Activated CD4-positive, alpha-beta memory T cell treated with anti-CD3 and anti-CD28 coated beads for 36 hours (primary cell): ENCODE results near the gene THTPA. TPM values are rescaled to one million over a fixed set of nuclear protein-coding genes. Genes with fewer than 3 reads are reported as not detected.
"Not testable (repeated sequence)": the region's sequence is repeated elsewhere in the genome, so short reads cannot be mapped to it uniquely, and the experiment has no call there.

ENCODE experiments used
- CTCF ChIA-PET: fragments of 350-600 bp; sonication (Branson Sonifier 250); formaldehyde crosslinking; loops from one replicate; lab custom pipeline; 2021; ENCODE audit warnings: antibody characterized with exemption, inconsistent platforms; lab: Charles Lee
- POLR2A ChIA-PET: fragments of 350-600 bp; sonication (Branson Sonifier 250); formaldehyde crosslinking; loops from one replicate; lab custom pipeline; 2021; ENCODE audit warnings: antibody characterized with exemption; lab: Charles Lee
- DNase-seq: peaks from one replicate; pipeline ENCODE4 v3.0.0-alpha.2; 2020
- H3K27ac Mint-ChIP-seq: one replicate; pipeline ENCODE4 v1.8.0; 2021; ENCODE audit warnings: mixed read lengths
- H3K27me3 Mint-ChIP-seq: one replicate; pipeline ENCODE4 v1.8.0; 2021; ENCODE audit warnings: mixed read lengths
- H3K36me3 Mint-ChIP-seq: one replicate; pipeline ENCODE4 v1.8.0; 2021; ENCODE audit warnings: mixed read lengths
- H3K4me1 Mint-ChIP-seq: one replicate; pipeline ENCODE4 v1.8.0; 2021; ENCODE audit warnings: low read depth, mixed read lengths
- H3K4me3 Mint-ChIP-seq: one replicate; pipeline ENCODE4 v1.8.0; 2021; ENCODE audit warnings: mild to moderate bottlenecking, mixed read lengths
- H3K9me3 Mint-ChIP-seq: one replicate; pipeline ENCODE4 v1.8.0; 2021; ENCODE audit warnings: mixed read lengths
- intact Hi-C: fragments of 100-400 bp; cut with micrococcal nuclease; formaldehyde crosslinking; loops from one replicate; pipeline ENCODE4 v1.15.1; 2023
- total RNA-seq, 2 experiments: library from RNA; stranded (reverse); gene quantifications; one replicate each; pipeline ENCODE4 v1.2.3, GENCODE V29; 2021

The THTPA gene
- total RNA-seq, 2 experiments from 2014 or later: 7.7 to 8.2 TPM

DNA sequence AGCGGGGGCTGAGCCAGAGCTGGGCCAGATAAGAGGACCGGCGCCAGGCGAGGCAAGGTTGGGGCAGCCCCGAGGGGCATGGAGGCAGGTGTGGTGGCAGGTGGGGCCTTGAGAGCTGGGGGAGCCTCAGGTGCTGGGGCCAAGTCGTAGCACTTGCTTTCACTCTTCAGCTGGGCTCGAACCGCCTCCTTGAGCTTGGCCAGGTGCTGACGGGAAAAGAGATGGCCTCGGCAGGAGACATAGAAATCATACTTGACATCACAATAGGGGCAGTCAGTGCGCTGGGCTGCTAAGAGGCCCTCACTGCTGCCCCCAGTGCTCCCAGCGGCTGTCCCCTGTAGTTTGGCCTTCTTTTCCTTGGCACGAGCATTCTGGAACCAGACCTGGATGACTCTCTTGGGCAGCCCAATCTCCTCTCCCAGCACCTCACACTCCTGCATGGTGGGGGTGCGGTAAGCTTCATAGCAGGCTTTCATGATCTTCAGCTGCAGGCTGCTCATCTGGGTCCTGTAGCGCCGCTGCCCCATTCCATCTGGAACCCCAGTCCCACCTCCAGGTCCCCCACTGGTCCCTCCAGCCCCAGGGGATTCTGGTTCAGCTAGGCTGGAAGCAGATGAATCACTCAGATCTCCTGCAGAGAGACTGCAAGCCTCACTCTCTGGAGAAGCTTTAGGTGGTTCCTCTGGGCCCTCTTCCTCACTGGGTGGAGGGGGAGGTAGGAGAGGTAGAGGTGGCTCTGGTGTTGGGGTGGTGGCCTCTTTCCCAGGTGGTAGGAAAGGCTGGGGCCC, 32.6 kb upstream of the THTPA start:
- no peaks in the 10 kb centered on the region for H3K4me1 Mint-ChIP-seq
- intact Hi-C loops: no loop called here
- no peaks in the 10 kb centered on the region for H3K9me3 Mint-ChIP-seq
- no peaks in the 10 kb centered on the region for H3K36me3 Mint-ChIP-seq
- ChIA-PET CTCF (no interaction called here), POLR2A (no interaction called here)
- H3K4me3 Mint-ChIP-seq: no peak overlapping the region
- H3K27ac Mint-ChIP-seq: no peak overlapping the region
- H3K27me3 Mint-ChIP-seq: no peaks in the 10 kb centered on the region
- DNase-seq: no peak

DNA sequence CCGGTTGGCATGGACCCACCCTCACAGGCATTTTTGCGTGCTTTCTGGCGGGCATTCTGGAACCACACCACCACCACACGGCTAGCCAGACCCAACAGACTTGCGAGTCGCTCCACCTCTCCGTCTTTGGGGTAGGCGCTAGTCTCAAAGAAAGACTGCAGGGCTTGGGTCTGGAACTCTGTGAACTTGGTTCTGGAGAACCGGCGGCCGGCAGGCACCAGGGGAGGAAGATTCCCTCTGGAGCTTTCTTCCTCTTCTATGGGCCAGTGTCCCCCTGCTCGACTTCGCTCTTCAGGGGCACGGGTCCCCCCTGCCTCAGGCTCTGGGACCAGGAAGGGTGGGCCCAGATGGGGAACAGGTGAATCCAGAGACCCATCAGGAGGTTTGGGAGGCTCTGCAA, 31.1 kb upstream of the THTPA start:
- Mint-ChIP-seq H3K4me3 (no peak overlapping the region), H3K27ac (no peak overlapping the region), H3K36me3 (no peaks in the 10 kb centered on the region), H3K4me1 (no peaks in the 10 kb centered on the region), H3K9me3 (no peaks in the 10 kb centered on the region), H3K27me3 (no peaks in the 10 kb centered on the region)
- CTCF ChIA-PET: no interaction called here
- POLR2A ChIA-PET: no interaction called here
- intact Hi-C loops: no loop called here
- no peak for DNase-seq

DNA sequence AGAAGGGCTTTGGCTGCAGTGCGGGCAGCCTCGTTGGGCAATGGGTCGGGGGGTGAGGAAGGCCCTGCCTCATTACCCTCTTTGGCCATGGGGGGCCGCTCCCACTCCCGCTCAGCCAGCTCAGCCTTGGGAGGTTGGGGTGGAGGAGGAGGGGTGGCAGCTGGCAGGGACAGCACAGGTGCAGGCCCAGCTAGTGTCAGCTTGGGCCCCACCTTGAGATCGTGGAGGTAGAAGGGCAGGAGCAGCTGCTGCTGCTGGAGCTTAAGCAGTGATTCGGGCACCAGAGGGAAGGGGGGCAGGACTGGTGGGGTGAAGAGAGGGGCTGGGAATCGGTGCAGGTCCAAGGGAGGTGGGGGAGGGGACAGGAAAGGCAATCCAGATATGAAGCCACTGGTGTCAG, 30.5 kb upstream of the THTPA start:
- Mint-ChIP-seq H3K27ac (no peak overlapping the region), H3K36me3 (no peaks in the 10 kb centered on the region)
- POLR2A ChIA-PET: no interaction called here

DNA sequence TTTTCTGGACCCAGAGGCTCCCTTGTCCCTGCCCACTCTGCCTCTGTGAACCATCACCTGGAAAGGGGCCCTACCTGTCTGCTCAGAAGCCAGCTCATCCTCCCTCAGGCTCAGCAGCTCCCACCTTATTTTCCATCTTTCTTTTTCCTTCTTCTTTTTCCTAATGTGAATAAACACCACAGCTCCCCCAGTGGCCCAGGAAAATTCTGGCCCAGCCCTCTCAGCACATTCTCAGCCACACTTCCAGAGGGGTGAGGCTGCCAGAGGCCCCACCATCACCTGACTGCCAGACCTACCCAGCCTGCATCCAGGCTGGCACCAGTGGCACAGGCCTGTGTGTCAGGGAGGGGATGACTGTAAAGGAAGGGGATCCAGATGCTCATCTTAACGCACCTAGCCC, 27.5 kb upstream of the THTPA start:
- POLR2A ChIA-PET: no interaction called here
- intact Hi-C loops: no loop called here
- CTCF ChIA-PET: interaction anchor here (0.6 to 2.1 kb wide), 3 partner anchors 10 to 32 kb away, joined by 3 to 14 read pairs (median 3); no protein-coding TSS in a partner anchor
- no peaks in the 10 kb centered on the region for H3K27me3 Mint-ChIP-seq
- H3K9me3 Mint-ChIP-seq: no peaks in the 10 kb centered on the region
- H3K36me3 Mint-ChIP-seq: no peaks in the 10 kb centered on the region
- no peak overlapping the region for H3K4me3 Mint-ChIP-seq
- no peak overlapping the region for H3K27ac Mint-ChIP-seq
- DNase-seq: no peak
- no peaks in the 10 kb centered on the region for H3K4me1 Mint-ChIP-seq

More for the DNA sequence above, 30.5 kb upstream of the THTPA start:
- H3K4me3 Mint-ChIP-seq: no peak overlapping the region
- CTCF ChIA-PET: interaction anchor here (1.0 kb wide), 1 partner anchor 31 kb away, joined by 3 read pairs; no protein-coding TSS in a partner anchor
- no peaks in the 10 kb centered on the region for H3K27me3 Mint-ChIP-seq
- DNase-seq: no peak
- H3K4me1 Mint-ChIP-seq: no peaks in the 10 kb centered on the region
- intact Hi-C loops: no loop called here
- H3K9me3 Mint-ChIP-seq: no peaks in the 10 kb centered on the region

DNA sequence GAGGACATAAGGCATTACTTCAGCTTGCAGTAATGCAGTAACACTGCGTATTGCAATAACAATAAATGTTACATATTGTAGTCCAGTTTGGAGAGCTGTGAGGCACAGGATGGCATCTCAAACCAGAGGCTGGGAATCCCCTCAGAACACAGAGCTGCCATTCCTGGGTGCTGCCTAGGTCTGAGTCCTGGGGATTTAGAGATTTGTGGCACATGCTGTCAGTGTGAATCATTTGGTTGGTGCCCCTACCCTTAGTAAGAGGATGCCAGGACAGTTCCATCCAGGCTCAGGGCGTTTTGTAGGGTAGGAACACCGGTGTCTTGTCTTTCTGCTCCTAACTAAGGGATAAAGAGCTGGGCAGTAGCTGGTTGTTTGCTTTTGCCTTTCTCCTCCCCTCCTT, 27.1 kb upstream of the THTPA start:
- Mint-ChIP-seq H3K4me3 (no peak overlapping the region), H3K9me3 (no peaks in the 10 kb centered on the region), H3K36me3 (no peaks in the 10 kb centered on the region), H3K27me3 (no peaks in the 10 kb centered on the region), H3K4me1 (no peaks in the 10 kb centered on the region), H3K27ac (no peak overlapping the region)
- intact Hi-C loops: no loop called here
- CTCF ChIA-PET: interaction anchor here (1.1 to 2.1 kb wide), 3 partner anchors 10 to 32 kb away, joined by 3 to 14 read pairs (median 3); no protein-coding TSS in a partner anchor
- DNase-seq: no peak
- POLR2A ChIA-PET: no interaction called here

DNA sequence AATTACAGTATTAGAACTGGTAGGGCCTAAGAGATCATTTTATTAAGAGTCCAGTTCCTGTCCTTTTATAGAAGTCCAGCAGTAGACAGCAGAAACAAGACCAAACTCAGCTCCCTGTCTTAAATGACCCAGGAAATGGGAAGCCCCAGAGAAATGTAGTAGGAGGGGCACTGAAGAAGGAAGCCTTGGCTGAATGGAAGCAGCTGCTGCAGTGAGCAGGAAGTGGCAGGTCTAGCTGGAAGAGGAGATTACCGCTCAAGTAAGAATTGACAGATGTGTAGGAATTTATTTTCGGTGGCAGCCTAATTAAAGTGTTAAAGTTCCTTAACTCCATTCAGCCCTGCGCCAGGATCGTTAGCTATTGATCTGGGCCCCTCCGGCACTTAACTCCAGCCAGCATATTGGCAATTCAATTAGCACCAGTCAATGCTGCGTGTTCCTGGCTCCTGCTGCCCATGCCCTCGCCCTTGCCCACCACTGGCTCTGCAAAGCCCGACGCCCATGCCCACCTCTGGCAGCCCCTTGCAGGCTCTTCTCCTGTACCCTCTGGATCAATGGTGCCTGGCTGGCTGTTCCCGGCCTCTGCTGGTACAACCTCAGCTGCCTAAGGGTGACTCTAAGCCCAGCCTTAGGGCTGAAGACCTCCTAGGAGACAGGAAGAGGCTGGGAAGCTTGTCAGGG, 25.6 kb upstream of the THTPA start:
- H3K27me3 Mint-ChIP-seq: no peaks in the 10 kb centered on the region
- ChIA-PET POLR2A (no interaction called here), CTCF (interaction anchor here (2.1 kb wide), 1 partner anchor 8 kb away, joined by 14 read pairs; no protein-coding TSS in a partner anchor)
- no peaks in the 10 kb centered on the region for H3K4me1 Mint-ChIP-seq
- no peak overlapping the region for H3K4me3 Mint-ChIP-seq
- DNase-seq: no peak
- H3K27ac Mint-ChIP-seq: no peak overlapping the region
- intact Hi-C loops: no loop called here
- no peaks in the 10 kb centered on the region for H3K9me3 Mint-ChIP-seq
- no peaks in the 10 kb centered on the region for H3K36me3 Mint-ChIP-seq

DNA sequence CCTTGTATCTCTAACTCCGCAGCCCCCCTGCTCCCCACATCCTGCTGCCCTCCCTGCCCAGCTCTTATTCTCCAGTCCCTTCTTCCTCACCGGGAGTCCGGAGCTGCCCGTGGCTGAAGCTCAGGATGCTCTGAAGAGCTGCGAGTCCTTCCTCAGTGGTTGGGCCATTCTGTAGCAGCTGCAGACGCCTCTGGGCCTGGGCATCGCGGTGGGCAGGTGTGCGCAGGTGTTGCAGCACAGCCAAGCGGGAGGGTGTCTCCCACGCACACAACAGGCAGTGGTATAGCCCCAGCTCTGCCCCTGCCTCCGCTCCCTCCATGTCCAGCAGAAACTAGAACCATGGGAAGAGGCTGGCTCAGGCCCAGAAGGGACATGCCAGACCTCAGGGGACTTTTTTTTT, 24.7 kb upstream of the THTPA start:
- no peaks in the 10 kb centered on the region for H3K36me3 Mint-ChIP-seq
- no peak overlapping the region for H3K27ac Mint-ChIP-seq
- CTCF ChIA-PET: no interaction called here
- intact Hi-C loops: no loop called here
- POLR2A ChIA-PET: no interaction called here
- H3K27me3 Mint-ChIP-seq: no peaks in the 10 kb centered on the region
- DNase-seq: no peak
- H3K9me3 Mint-ChIP-seq: no peaks in the 10 kb centered on the region
- no peaks in the 10 kb centered on the region for H3K4me1 Mint-ChIP-seq
- no peak overlapping the region for H3K4me3 Mint-ChIP-seq

DNA sequence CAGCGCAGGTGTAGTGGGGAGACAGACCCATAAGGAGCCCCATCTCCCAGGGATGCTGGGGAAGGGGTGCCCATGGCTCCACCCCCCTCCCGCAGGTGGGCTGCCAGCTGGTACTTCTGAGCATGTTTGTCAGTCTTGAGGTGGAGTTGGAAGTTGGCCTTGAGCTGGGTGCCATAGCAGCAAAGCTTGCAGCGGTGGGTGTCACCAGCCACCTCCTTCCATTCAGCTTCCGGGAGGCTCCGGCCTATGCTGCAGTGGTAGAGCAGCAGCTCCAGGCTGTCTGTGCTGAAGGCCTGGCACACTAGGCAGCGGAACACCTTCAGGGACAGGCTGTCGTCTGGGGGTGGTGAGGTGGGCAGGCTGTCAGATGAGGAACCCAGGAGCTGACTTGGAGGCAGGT, 23.4 kb upstream of the THTPA start:
- Mint-ChIP-seq H3K27me3 (no peaks in the 10 kb centered on the region), H3K9me3 (no peaks in the 10 kb centered on the region), H3K36me3 (no peaks in the 10 kb centered on the region), H3K27ac (no peak overlapping the region), H3K4me1 (no peaks in the 10 kb centered on the region), H3K4me3 (no peak overlapping the region)
- intact Hi-C loops: no loop called here
- DNase-seq: no peak
- POLR2A ChIA-PET: no interaction called here
- CTCF ChIA-PET: no interaction called here

DNA sequence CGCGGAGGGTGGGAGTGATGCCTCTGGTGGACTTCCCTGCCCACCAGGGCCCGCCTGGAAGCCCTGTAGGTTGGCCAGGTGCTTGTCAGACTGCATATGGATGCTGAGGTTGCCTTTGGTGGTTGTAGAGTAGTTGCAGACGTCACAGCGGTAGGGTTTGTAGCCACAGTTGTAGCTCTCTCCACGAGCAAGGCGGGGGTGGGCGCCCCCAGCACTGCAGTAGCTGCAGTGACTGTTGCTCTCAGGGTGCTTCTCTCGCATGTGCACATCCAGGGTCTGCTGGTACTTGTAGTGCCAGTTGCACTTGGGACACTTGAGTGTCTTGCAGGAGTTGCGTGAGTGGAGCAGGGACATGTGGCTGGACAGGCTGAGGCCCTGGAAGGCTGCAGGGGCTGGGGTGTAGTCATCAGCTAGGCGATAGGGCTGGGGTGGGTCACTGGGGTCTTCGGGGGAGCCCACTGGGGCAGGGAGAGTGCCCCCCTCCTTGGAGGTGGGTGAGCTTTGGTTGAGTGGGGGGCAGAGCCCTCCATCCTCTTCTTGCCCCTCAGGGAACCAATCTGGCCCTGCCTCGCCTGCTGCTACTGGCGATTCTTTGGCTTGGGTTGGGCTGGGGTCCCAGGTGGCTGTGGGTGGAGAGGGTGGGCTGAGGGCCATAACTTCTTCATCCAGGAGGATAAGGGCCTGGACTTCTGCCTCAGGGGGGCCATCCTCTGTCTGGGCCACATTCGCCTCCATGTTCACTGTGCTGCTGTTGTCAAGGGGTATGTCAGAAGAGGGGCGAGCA, 22.2 kb upstream of the THTPA start:
- CTCF ChIA-PET: interaction anchor here (0.7 to 0.8 kb wide), 2 partner anchors 35 to 56 kb away, joined by 3 read pairs; no protein-coding TSS in a partner anchor
- Mint-ChIP-seq H3K27me3 (peaks cover 1% of the 10 kb centered on the region), H3K9me3 (no peaks in the 10 kb centered on the region), H3K4me1 (no peaks in the 10 kb centered on the region), H3K27ac (no peak overlapping the region), H3K36me3 (no peaks in the 10 kb centered on the region), H3K4me3 (no peak overlapping the region)
- POLR2A ChIA-PET: no interaction called here
- intact Hi-C loops: no loop called here
- no peak for DNase-seq

DNA sequence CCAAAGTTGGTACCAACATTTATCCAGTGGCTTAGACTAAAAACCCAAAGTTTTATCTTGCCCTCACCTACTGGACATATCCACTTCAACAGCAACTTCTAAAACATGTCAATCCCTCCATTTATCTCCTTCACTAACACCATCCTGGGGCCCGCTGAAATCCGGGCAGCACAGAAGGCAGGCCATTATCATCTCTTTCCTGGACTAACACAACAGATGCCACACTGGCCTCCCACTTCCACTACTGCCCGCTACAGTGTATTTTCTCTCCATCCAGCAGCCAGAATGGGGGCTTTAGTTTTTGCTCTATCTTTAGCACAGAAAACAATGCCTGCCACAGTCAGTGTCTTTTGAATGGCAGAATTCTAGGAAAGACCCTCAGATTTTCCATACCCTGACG, 20.1 kb upstream of the THTPA start:
- POLR2A ChIA-PET: no interaction called here
- CTCF ChIA-PET: interaction anchor here (7.4 to 8.4 kb wide), 2 partner anchors 24 to 59 kb away, joined by 63 to 66 read pairs; no protein-coding TSS in a partner anchor
- no peak overlapping the region for H3K4me3 Mint-ChIP-seq
- DNase-seq: no peak
- no peaks in the 10 kb centered on the region for H3K9me3 Mint-ChIP-seq
- peaks cover 2% of the 10 kb centered on the region for H3K27me3 Mint-ChIP-seq
- no peaks in the 10 kb centered on the region for H3K36me3 Mint-ChIP-seq
- H3K27ac Mint-ChIP-seq: no peak overlapping the region
- H3K4me1 Mint-ChIP-seq: no peaks in the 10 kb centered on the region
- intact Hi-C loops: no loop called here

DNA sequence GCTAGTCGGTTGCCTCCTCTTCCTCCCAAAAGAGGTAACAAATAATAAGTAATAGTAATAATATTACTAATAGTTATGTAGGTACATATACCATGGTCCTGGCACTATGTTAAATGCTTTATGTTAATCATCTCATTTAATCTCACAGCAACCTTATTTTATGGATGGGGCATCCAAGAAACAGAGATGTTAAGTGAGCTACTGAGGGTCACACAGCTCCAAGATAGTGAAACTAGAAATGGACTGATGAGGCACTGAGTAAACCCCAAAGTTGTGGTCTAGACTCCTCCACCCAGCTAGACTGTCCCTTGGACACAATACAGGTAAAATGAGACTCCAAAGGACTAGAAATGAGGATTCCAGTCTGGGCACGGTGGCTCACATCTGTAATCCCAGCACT, 19.6 kb upstream of the THTPA start:
- intact Hi-C loops: no loop called here
- CTCF ChIA-PET: interaction anchor here (0.8 to 8.4 kb wide), 3 partner anchors 24 to 210 kb away, joined by 3 to 66 read pairs (median 63); no protein-coding TSS in a partner anchor
- POLR2A ChIA-PET: interaction anchor here (1.0 kb wide), 1 partner anchor 62 kb away, joined by 3 read pairs; no protein-coding TSS in a partner anchor
- Mint-ChIP-seq H3K27ac (no peak overlapping the region), H3K27me3 (peaks cover 2% of the 10 kb centered on the region), H3K9me3 (no peaks in the 10 kb centered on the region), H3K36me3 (no peaks in the 10 kb centered on the region), H3K4me1 (no peaks in the 10 kb centered on the region), H3K4me3 (no peak overlapping the region)
- DNase-seq: no peak

DNA sequence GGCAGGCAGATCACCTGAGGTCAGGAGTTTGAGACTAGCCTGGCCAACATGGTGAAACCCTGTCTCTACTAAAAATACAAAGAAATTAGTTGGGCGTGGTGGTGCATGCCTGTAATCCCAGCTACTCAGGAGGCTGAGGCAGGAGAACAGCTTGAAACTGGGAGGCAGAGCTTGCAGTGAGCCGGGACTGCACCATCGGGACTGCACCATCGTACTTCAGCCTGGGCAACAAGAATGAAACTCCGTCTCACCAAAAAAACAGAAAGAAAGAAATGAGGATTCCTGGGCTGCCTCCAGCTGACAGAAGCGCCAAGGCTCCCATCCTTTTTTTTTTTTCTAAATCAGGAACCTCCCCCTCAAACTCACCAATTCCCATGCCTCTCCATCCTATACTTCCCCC, 19.2 kb upstream of the THTPA start:
- DNase-seq, H3K27ac Mint-ChIP-seq, H3K4me1 Mint-ChIP-seq, intact Hi-C loops, H3K27me3 Mint-ChIP-seq, H3K4me3 Mint-ChIP-seq, H3K9me3 Mint-ChIP-seq, H3K36me3 Mint-ChIP-seq: not testable (repeated sequence)
- POLR2A ChIA-PET: interaction anchor here (1.0 kb wide), 1 partner anchor 62 kb away, joined by 3 read pairs; no protein-coding TSS in a partner anchor
- CTCF ChIA-PET: interaction anchor here (0.8 to 8.4 kb wide), 4 partner anchors 9 to 211 kb away, joined by 3 to 66 read pairs (median 33); no protein-coding TSS in a partner anchor
